Fibroblast of villous mesenchyme (primary cell): Measurements from ENCODE around the gene MAST4. TPM values are rescaled to one million over a fixed set of nuclear protein-coding genes. Genes with fewer than 3 reads are reported as not detected.

ENCODE experiments used
- DNase-seq: peaks from one replicate; pipeline ENCODE4 v3.0.0-alpha.2; 2010; ENCODE audit warnings: low read depth
- H3K4me3 ChIP-seq: 2 replicates; pipeline ENCODE4 v1.5.1; 2011; ENCODE audit warnings: low read depth, mild to moderate bottlenecking, low read length
- total RNA-seq: library from RNA; depleted of rRNA; stranded (reverse); fragments of >200 nt; gene quantifications from 2 replicates; pipeline ENCODE4 v1.2.3, GENCODE V29; 2012
- TF ChIP-seq, protein P1 (sequence below): IDR thresholded peaks from 2 replicates; pipeline ENCODE4 v1.5.1; 2012; ENCODE audit warnings: low read depth, mild to moderate bottlenecking, low read length; ENCODE audit not compliant: insufficient read depth

The MAST4 gene
- total RNA-seq, 1 donor, result 8.2 TPM

DNA sequence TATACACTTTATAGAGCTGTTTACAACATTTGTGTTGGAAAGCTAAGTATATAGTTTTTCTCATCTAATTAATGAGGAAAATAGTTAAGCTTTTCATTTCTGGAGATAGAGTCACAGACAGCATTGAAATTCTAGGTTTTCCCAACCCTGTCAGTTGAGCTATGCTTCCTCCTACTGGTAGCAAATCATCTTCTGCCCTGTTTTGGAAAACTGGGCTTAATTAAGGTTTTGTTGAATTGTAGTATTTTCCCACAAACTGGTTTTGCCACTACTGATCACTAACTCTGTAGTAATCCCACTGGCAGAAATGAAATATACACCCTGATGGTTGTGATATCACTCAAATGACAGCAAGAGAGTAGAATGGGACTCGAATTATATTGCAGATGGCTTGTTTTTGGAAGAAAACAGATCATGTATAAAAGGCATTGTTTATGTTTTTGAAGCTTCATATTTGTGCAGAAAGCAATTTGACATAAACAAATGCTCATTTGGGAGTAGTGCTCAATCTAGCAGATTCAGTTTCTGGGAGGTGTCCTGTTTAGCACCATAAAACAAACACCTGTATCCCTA is 553.8 kb downstream of the MAST4 start:
- H3K4me3 ChIP-seq, result no peak overlapping the region
- DNase-seq, result peak; percentile 58

DNA sequence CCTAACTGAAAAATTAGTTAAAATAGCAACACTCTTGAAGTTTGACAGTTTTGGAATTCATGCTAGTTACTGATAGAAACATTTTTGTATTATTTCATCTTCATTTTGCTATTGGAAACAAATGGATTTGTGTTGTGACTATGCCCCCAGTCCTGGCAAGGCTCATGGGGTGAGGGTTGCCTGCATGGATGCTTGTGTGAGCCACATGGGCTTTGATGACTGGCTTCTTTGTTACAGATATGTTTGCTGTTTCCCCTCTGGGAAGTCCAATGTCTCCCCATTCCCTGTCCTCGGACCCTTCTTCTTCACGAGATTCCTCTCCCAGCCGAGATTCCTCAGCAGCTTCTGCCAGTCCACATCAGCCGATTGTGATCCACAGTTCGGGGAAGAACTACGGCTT is 556.2 kb downstream of the MAST4 start:
- DNase-seq, result no peak
- no peak overlapping the region for H3K4me3 ChIP-seq
- TF ChIP-seq, protein P1, sequence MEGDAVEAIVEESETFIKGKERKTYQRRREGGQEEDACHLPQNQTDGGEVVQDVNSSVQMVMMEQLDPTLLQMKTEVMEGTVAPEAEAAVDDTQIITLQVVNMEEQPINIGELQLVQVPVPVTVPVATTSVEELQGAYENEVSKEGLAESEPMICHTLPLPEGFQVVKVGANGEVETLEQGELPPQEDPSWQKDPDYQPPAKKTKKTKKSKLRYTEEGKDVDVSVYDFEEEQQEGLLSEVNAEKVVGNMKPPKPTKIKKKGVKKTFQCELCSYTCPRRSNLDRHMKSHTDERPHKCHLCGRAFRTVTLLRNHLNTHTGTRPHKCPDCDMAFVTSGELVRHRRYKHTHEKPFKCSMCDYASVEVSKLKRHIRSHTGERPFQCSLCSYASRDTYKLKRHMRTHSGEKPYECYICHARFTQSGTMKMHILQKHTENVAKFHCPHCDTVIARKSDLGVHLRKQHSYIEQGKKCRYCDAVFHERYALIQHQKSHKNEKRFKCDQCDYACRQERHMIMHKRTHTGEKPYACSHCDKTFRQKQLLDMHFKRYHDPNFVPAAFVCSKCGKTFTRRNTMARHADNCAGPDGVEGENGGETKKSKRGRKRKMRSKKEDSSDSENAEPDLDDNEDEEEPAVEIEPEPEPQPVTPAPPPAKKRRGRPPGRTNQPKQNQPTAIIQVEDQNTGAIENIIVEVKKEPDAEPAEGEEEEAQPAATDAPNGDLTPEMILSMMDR, result no peak

More for the DNA sequence above, 553.8 kb downstream of the MAST4 start:
- TF ChIP-seq, protein P1, result peak; percentile 73

DNA sequence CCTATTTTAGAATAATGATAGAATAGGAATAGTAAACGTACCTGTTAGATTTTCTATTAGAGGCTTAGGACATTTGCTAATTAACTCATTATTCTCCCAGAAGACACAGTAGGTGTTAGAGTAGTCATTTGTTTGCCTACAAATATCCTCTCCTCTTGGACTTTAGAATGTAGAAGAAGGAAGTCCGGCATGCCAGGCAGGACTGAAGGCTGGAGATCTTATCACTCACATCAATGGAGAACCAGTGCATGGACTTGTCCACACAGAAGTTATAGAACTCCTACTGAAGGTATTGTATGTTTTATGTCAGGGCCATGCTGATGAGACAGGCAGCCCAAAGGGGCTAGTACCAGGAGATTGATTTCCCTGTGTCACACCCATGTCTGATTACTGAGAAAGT is 557.1 kb downstream of the MAST4 start:
- DNase-seq, result no peak
- TF ChIP-seq, protein P1, result no peak
- no peak overlapping the region for H3K4me3 ChIP-seq

DNA sequence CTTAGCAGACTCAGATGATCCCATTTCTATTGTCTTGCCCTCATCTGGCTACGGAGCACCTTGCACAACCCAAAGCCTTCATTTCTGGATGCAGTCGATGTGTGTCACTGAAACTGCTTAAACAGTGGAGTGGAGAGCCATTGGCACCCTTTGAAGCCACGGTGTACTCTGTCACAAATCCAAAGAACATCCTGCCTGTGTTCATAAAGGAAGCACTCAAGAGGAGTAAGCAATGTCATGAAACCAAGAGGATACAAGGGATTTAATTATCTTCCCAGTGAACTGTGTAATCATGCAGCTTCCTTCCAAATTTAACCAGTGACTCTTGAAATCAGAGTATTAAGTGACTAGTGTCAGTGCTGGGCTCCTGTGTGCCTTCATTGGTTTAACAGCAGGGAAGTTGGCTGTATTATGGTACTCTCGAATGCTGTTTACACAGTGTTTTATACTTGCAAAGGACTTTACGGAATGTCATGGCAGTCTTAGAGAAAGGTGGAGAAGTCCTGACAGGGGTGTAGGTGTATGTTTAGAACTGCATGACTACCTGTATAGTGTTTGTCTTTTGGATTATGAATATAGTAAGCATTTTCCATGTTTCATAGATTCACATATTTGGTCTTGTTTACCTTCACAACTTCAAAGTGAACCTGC is 558.5 kb downstream of the MAST4 start:
- TF ChIP-seq, protein P1, result no peak
- no peak for DNase-seq
- H3K4me3 ChIP-seq, result no peak overlapping the region

DNA sequence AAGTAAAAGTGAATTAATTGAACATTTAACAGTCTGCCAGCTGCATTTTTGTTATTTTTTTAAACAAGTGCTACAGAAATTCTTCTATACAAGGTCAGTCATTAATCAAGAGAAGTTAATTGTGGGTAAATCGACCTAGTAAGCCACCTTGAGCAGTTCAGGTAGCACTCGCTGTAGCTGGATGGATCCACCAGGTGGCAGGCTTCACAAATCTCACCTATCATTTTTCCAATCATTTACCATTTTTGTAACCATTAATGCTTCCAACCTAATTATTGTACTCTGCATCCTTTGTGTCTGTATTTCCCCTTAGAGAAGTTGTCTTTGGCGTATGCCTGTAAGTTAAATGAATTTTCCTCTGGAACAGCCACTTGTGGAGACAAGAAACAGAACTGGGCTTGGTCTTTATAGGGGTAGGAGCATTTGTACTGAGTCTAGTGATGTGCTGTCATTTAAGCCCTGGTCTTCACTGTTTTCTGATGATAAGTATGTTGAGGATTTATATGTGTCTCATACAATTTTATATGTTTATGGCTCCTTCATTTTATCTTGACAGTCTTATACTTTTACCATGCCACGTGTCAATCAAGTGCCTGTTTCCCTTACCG is 560.9 kb downstream of the MAST4 start:
- no peak overlapping the region for H3K4me3 ChIP-seq
- TF ChIP-seq, protein P1, result peak; percentile 81
- DNase-seq, result peak; percentile 37

DNA sequence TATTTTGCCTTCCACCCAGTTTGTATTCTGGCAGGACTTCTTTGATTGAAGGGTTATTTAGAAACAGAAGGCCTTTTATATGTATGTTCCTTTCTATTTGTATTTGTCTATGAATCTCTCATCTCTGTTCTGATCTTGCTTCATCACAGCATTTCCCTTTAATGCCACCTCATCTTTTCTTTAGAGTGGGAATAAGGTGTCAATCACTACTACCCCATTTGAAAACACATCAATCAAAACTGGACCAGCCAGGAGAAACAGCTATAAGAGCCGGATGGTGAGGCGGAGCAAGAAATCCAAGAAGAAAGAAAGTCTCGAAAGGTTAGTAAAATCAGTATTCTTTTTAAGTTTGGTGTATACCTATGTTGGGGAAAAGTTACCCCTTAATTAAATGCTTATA is 564.1 kb downstream of the MAST4 start:
- TF ChIP-seq, protein P1, result no peak
- no peak overlapping the region for H3K4me3 ChIP-seq
- DNase-seq, result no peak
